Hepatocyte (in vitro differentiated cells): ENCODE data around the gene TNFAIP2.

Source experiments
- EZH2 ChIP-seq: fragments of 200-600 bp; sonication (generic); IDR thresholded peaks from 2 replicates; pipeline ENCODE4 v1.6.1; 2016; ENCODE audit warnings: antibody characterized with exemption, mild to moderate bottlenecking, borderline replicate concordance
- EZH2phosphoT487 ChIP-seq: fragments of 200-600 bp; sonication (generic); IDR thresholded peaks from one replicate; pipeline ENCODE4 v1.6.1; 2018; ENCODE audit warnings: antibody characterized with exemption, mild to moderate bottlenecking, low read depth, moderate library complexity; ENCODE audit not compliant: unreplicated experiment, severe bottlenecking
- TF ChIP-seq, protein P1 (sequence below): fragments of 200-600 bp; sonication (generic); IDR thresholded peaks from 2 replicates; pipeline ENCODE4 v1.5.1; 2016; ENCODE audit warnings: antibody characterized with exemption, mild to moderate bottlenecking; ENCODE audit not compliant: poor library complexity

- TF ChIP-seq, protein P1, sequence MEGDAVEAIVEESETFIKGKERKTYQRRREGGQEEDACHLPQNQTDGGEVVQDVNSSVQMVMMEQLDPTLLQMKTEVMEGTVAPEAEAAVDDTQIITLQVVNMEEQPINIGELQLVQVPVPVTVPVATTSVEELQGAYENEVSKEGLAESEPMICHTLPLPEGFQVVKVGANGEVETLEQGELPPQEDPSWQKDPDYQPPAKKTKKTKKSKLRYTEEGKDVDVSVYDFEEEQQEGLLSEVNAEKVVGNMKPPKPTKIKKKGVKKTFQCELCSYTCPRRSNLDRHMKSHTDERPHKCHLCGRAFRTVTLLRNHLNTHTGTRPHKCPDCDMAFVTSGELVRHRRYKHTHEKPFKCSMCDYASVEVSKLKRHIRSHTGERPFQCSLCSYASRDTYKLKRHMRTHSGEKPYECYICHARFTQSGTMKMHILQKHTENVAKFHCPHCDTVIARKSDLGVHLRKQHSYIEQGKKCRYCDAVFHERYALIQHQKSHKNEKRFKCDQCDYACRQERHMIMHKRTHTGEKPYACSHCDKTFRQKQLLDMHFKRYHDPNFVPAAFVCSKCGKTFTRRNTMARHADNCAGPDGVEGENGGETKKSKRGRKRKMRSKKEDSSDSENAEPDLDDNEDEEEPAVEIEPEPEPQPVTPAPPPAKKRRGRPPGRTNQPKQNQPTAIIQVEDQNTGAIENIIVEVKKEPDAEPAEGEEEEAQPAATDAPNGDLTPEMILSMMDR: no peak
- no peak for TF ChIP-seq EZH2
- TF ChIP-seq EZH2phosphoT487: no peak
Observed at GRCh38 chr14:103088921-103089320, 34.3 kb upstream of the TNFAIP2 start.
